Loucy (cell line): ENCODE measurements around the gene PANK1.

ENCODE experiments used
- CTCF ChIP-seq: fragments of 200-600 bp; sonication (generic); conservative IDR thresholded peaks from 2 replicates; pipeline ENCODE4 v1.5.1; 2014; ENCODE audit warnings: mild to moderate bottlenecking, antibody characterized with exemption, low read length
- EZH2phosphoT487 ChIP-seq: fragments of 200-600 bp; IDR thresholded peaks from 2 replicates; pipeline ENCODE4 v1.6.1; 2018; ENCODE audit warnings: antibody characterized with exemption, mild to moderate bottlenecking, moderate library complexity, borderline replicate concordance

GRCh38 chr10:89565180-89565579 is 79.9 kb downstream of the PANK1 start:
- TF ChIP-seq CTCF (no peak), EZH2phosphoT487 (no peak)
